Endothelial cell of hepatic sinusoid (primary cell): ENCODE measurements around the gene RAB11A.

Experiments
- in situ Hi-C: cut with HindIII; loops from 2 replicates; pipeline ENCODE4 v1.10.0; 2017; ENCODE audit warnings: low sequenced_read_pairs

Gene RAB11A

GRCh38 chr15:65914981-65915925 is 46.0 kb downstream of the RAB11A start:
- in situ Hi-C loops, result no loop called here

GRCh38 chr15:65916041-65916663 is 46.9 kb downstream of the RAB11A start:
- in situ Hi-C loops, result no loop called here

GRCh38 chr15:65916664-65917406 is 47.5 kb downstream of the RAB11A start:
- in situ Hi-C loops, result no loop called here

GRCh38 chr15:65917407-65917756 is 48.1 kb downstream of the RAB11A start:
- in situ Hi-C loops, result no loop called here

GRCh38 chr15:65917936-65918335 is 48.6 kb downstream of the RAB11A start:
- in situ Hi-C loops, result no loop called here

GRCh38 chr15:65918357-65918920 is 49.1 kb downstream of the RAB11A start:
- in situ Hi-C loops, result no loop called here

GRCh38 chr15:65918945-65919344 is 49.7 kb downstream of the RAB11A start:
- in situ Hi-C loops, result no loop called here

GRCh38 chr15:65919353-65919752 is 50.1 kb downstream of the RAB11A start:
- in situ Hi-C loops, result no loop called here

- in situ Hi-C loops, result no loop called here
Observed at GRCh38 chr15:65920121-65920520, 50.8 kb downstream of the RAB11A start.

- in situ Hi-C loops, result no loop called here
Observed at GRCh38 chr15:65920825-65921309, 51.6 kb downstream of the RAB11A start.

- in situ Hi-C loops, result no loop called here
Observed at GRCh38 chr15:65921780-65922179, 52.5 kb downstream of the RAB11A start.

GRCh38 chr15:65922621-65923020 is 53.3 kb downstream of the RAB11A start:
- in situ Hi-C loops, result no loop called here

GRCh38 chr15:65923264-65923663 is 54.0 kb downstream of the RAB11A start:
- in situ Hi-C loops, result no loop called here

GRCh38 chr15:65924004-65924403 is 54.7 kb downstream of the RAB11A start:
- in situ Hi-C loops, result no loop called here

GRCh38 chr15:65925338-65925737 is 56.0 kb downstream of the RAB11A start:
- in situ Hi-C loops, result no loop called here

GRCh38 chr15:65926459-65926858 is 57.2 kb downstream of the RAB11A start:
- in situ Hi-C loops, result no loop called here

- in situ Hi-C loops, result no loop called here
Observed at GRCh38 chr15:65926899-65927298, 57.6 kb downstream of the RAB11A start.

- in situ Hi-C loops, result no loop called here
Observed at GRCh38 chr15:65927545-65927944, 58.3 kb downstream of the RAB11A start.

GRCh38 chr15:65929573-65929972 is 60.3 kb downstream of the RAB11A start:
- in situ Hi-C loops, result no loop called here

GRCh38 chr15:65930134-65930533 is 60.8 kb downstream of the RAB11A start:
- in situ Hi-C loops, result no loop called here

GRCh38 chr15:65931221-65931620 is 61.9 kb downstream of the RAB11A start:
- in situ Hi-C loops, result no loop called here
